ENCODE measurements around the gene BBS10. TPM values are rescaled to one million over a fixed set of nuclear protein-coding genes. Genes with fewer than 3 reads are reported as not detected.

Gene BBS10
- total RNA-seq (ENCODE audit: low replicate concordance), result 10.7 and 14.8 TPM in 2 replicates
- long read RNA-seq, transcript BBS10-201 (2 exons, 3,595 nt), result major isoform, 12 of 16 reads
- long read RNA-seq, partial matches to known transcripts, result 0 of 16 reads
- long read RNA-seq, other reads (novel, unspliced or antisense), result 4 of 16 reads

GRCh38 chr12:76348079-76348901 lies at the start of gene BBS10:
BBS10 (minus strand) TSS chr12:76348415; CDS start chr12:76348358, 57 bp downstream.
- DNase-seq (ENCODE audit: extremely low spot score, unreplicated experiment), result peak; percentile 86
- Mint-ChIP-seq H3K4me3 (peak within 1 kb of the TSS; percentile 97), H3K4me1 (ENCODE audit: unreplicated experiment) (peaks cover 30% of the 10 kb centered on the region), H3K27me3 (no peaks in the 10 kb centered on the region), H3K36me3 (no peaks in the 10 kb centered on the region), H3K9me3 (no peaks in the 10 kb centered on the region), H3K27ac (peak within 1 kb of the TSS; percentile 87)
- peak; percentile 56 for TF ChIP-seq CTCF (conservative IDR thresholded peaks at IDR 0.05)

GRCh38 chr12:76391461-76391860 lies 43.2 kb upstream of the BBS10 start:
- DNase-seq (ENCODE audit: extremely low spot score, unreplicated experiment), result no peak
- H3K4me3 Mint-ChIP-seq, result no peak overlapping the region
- no peaks in the 10 kb centered on the region for H3K4me1 Mint-ChIP-seq (ENCODE audit: unreplicated experiment)
- no peaks in the 10 kb centered on the region for H3K9me3 Mint-ChIP-seq
- H3K36me3 Mint-ChIP-seq, result peaks cover 12% of the 10 kb centered on the region
- no peak overlapping the region for H3K27ac Mint-ChIP-seq
- TF ChIP-seq CTCF (conservative IDR thresholded peaks at IDR 0.05), result no peak
- no peaks in the 10 kb centered on the region for H3K27me3 Mint-ChIP-seq

- Mint-ChIP-seq H3K36me3 (peaks cover 14% of the 10 kb centered on the region), H3K27me3 (no peaks in the 10 kb centered on the region), H3K27ac (no peak overlapping the region), H3K9me3 (no peaks in the 10 kb centered on the region), H3K4me1 (ENCODE audit: unreplicated experiment) (no peaks in the 10 kb centered on the region), H3K4me3 (no peak overlapping the region)
- no peak for DNase-seq (ENCODE audit: extremely low spot score, unreplicated experiment)
- no peak for TF ChIP-seq CTCF (conservative IDR thresholded peaks at IDR 0.05)
Observed at GRCh38 chr12:76387614-76388013, 39.4 kb upstream of the BBS10 start.

- H3K9me3 Mint-ChIP-seq, result no peaks in the 10 kb centered on the region
- DNase-seq (ENCODE audit: extremely low spot score, unreplicated experiment), result no peak
- no peak overlapping the region for H3K4me3 Mint-ChIP-seq
- no peaks in the 10 kb centered on the region for H3K27me3 Mint-ChIP-seq
- H3K27ac Mint-ChIP-seq, result no peak overlapping the region
- TF ChIP-seq CTCF (conservative IDR thresholded peaks at IDR 0.05), result no peak
- no peaks in the 10 kb centered on the region for H3K4me1 Mint-ChIP-seq (ENCODE audit: unreplicated experiment)
- peaks cover 6% of the 10 kb centered on the region for H3K36me3 Mint-ChIP-seq
Observed at GRCh38 chr12:76384560-76384959, 36.3 kb upstream of the BBS10 start.

- H3K27me3 Mint-ChIP-seq, result no peaks in the 10 kb centered on the region
- TF ChIP-seq CTCF (conservative IDR thresholded peaks at IDR 0.05), result no peak
- peaks cover 10% of the 10 kb centered on the region for H3K36me3 Mint-ChIP-seq
- no peaks in the 10 kb centered on the region for H3K4me1 Mint-ChIP-seq (ENCODE audit: unreplicated experiment)
- DNase-seq (ENCODE audit: extremely low spot score, unreplicated experiment), result no peak
- no peaks in the 10 kb centered on the region for H3K9me3 Mint-ChIP-seq
- no peak overlapping the region for H3K4me3 Mint-ChIP-seq
- no peak overlapping the region for H3K27ac Mint-ChIP-seq
Observed at GRCh38 chr12:76383988-76384387, 35.8 kb upstream of the BBS10 start.
